NCI-H524 (cell line): ENCODE data around the gene C14orf180.

Experiments
- DNase-seq, 2 experiments: peaks; one replicate each; lab custom pipeline; 2025; lab: John Stamatoyannopoulos, UW

Gene C14orf180

DNA sequence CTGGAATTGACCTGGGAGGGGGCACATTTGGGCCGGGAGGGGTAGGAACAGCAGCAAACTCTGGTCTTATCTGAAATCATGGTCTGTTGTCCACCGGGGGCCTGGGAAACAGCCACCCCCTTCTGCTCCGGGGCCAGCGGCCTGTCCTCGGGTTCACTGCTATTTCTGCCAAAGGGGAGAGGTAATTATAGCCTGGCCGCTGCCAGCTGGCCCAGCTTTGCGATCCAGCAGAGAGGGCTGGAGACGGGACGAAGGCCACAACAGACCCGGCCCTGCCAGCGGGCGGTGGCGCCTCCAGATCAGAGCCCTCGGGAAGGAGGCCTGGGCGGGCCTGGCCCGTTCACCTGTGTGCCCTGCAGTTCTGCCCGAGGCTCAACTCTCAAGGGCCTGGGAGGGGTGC is at the start of gene C14orf180:
TSS of gene C14orf180 (plus strand) at position 258 of the 400 bp plus-strand sequence. CDS start 6,667 bp downstream, outside the sequence.
- peak in 1 of 2 experiments; percentile 29 for DNase-seq

DNA sequence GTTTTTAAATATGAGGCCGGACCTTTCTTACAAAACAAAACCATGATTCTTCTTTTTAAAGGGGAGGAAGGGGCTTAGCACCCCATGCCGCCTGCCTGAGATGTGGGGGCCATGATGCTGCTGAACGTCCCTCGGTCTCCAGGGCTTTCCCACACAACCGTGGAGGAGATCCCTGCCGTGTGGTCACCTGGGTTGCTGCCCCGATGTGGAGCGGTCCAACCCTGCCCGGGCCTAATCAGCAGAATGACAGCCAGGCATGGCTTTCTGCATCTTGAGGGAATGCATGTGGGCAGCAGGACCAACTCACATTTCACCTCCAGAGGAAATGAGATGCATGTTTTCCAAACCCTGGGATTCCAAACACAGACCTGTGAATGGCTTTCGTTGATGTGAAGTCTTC is 48.9 kb upstream of the C14orf180 start:
- no peak for DNase-seq

DNA sequence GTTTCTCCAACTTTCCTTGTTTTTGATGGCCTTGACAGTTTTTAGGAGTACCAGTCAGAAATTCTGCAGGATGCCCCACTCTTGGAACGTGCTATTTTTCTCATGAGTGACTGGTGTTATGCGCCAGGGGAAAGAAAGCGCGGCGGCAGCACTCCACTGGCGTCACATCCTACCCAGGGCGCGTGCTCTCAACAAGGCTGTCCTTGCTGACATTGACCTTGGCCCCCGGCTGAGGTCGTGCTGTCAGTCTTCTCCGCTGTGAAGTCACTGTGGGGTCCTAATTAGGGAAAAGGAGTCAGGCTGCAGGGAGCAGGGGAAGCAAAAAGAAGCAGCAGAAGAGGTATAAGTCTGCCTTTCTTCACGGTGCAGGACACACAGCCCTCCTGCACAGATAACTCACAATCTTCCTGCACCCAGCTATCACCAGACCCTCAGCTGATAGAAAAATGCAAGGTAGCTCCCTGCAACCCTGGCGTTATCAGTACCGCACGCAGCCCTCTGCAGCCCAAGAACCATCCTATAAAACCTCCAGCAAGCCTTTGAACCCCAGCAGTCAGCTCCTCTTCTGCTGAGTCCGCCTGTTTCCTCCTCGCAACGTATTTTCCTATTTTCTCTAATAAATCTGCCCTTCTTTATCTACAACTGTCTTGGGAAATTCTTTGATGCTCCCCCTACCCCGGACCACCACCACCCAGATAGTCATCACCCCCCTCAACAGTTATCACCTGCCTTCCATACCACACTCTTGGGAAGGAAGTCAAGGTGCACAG is 48.0 kb upstream of the C14orf180 start:
- no peak for DNase-seq

DNA sequence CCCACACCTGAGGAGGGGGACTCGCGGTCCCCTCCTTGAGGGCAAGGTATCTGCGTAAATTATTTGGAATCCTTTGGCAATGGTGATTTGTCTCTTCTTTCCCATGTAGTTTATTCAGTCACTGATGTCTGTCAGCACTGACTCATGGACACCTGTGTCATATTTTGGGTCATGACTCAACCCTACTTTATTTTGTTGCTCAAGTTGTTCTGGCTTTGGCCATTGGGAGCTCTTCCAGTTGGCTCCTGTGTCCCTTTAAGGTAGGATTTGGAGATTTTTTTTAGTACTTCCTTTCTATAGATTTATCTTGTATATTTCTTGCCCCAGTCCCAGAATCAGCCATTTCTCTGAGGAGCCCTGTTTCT is 47.4 kb upstream of the C14orf180 start:
- no peak for DNase-seq

DNA sequence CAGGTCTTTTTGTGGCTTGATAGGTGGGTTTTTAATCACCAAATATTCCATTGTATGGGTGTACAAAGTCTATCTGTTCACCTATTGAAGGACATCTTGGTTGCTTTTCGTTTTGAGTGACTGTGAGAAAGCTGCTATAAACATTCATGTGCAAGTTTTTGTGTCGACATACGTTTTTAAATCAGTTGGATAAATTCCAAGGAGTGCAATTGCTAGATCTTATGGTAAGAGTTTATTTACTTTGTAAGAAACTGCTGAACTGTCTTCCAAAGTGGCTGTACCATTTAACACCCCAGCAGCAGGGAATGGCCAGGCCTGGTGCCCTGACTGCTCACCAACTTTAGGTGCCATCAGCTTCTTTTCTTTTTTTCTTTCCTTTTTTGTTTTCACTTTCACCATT is 45.5 kb upstream of the C14orf180 start:
- no peak for DNase-seq

DNA sequence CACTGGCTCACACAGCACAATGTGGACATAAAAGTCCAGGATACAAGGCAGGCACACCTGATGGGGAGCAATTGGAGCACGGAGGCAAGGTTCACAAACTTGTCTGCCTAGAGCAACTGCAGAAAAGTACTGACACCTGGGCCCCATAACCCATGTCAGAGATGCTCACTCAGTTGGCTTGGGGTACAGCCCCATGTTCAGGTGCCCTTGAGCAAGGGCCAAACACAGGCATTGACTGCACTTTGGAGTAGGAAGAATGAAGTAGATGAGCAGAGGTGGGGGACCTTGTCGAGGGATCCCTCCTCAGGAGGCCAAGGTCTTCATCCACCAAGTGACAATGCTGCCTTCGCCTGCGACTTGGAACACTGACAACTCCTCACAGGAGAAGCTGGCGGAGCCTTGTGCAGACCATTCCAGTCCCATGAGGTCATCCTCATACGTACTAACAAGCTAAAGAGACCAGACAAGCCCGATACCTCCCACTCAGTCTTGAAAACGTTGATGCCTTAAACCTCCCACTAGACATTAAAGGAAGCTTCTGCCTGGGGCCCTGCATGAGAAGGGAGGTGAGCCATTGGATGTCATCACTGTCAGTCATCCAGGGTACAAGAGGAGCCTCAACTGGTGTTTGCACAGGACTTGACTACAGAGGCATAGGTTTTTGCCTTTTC is 42.5 kb upstream of the C14orf180 start:
- no peak for DNase-seq

DNA sequence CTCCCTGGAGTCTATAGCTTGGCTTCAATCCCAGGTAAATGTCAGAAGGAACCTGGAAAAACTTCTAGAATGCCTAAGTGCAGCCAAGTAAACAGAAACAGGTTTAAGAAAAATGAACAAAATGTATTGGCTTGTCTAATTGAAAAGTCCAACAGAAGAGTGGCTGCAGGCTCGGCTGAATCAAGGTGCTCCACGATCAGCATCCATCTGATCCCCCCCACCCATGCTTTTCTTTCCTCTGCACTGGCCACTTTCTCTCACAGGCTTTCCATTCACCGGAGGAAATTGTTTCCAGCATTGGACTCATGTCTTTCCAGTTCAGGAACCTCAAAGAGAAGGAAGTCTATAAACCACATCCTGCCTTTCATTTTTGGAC is 42.0 kb upstream of the C14orf180 start:
- DNase-seq: no peak

DNA sequence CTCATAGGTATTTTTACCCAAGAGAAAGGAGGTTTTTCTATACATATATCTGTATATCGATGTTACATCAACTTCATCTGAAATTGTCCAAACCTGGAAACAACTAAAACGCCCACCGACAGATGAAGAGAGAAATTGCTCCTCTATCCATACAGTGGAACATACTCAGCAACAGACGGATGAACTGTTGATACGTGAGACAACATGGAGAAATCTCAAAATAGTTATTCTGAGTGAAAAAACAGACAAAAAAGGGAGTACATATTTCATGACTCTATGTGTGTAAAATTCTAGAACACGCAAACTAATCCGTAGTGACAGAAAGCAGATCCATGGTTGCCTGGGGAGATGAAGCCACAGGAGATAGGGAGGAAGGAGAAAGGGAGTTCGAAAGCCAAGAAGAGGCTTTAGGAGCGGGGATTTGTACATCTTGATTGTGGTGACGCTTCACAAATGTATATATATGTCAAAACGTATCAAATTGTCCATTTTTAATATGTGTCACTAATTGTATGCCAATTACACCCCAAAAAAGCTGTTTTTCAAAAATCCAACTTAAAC is 37.6 kb upstream of the C14orf180 start:
- no peak for DNase-seq

DNA sequence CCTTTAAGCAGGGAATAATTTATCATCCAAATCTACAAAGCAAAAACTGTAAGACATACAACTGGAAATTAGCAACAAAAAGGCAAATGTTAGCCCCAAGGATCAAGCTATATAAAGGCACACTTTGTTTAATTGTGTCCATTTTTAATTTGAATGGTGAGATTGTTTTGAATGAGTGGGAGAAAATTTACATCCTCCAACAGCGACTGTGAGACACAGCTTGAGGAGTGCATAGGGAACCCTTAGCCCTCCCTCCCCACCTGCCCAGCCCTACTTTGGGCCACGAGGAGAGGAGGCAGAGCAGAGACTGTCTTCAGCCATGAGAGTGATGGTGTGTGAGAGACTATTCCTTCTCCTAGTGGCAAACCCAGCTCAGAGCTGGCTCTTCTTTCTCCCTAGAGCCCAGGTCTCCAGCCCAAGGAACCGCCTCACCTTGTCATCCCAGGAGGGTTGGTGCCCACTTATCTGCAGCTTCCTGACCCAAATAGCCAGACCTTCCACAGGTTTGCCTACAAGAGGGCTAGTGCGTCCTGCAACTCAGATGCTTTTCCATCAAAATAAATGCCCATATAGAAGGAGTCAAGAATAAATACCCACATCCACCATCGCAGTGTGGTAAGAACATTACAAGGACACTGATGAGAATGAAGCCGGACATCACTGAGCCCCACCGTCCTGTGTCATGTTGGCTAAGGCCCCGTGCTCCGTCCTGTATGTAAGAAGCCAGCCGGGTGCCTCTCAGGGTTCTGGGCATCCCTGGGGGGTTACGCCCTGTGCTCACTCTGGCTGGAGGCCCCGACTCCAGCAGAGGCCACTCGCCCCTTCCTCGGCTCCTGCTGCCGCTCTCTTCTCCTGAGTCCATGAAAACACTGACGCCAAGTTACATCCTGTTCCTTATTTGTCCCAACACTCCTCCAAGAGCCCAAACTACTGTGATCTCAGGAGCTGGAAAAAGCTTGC is 36.4 kb upstream of the C14orf180 start:
- no peak for DNase-seq

DNA sequence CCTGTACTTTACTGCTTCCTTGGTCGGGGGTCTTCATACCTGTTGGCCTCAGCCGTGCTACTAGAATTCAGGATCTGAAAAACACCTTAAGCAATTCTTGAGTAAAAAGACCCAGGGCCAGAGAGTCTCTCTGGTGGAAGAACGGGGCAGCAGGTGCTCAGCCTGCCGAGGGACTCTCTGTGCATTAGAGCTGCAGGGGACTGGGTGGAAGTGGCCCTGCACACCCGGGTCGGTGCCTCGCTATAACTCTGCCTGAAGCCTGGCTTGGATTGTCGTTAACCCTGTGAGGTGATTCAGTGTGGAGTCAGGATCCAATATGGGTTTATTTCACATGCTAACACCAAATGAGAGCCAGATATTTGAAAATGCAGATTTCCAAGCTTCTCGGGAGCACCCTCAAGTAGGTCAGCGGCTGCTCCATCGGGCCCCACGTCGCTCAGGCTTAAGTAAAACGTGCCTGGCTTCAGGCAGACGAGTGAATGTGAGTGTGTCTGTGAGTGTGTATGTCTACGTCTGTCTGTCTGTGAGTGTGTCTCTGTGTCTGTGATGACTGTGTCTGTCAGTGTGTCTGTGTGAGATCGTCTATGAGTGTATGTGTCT is 35.1 kb upstream of the C14orf180 start:
- no peak for DNase-seq

DNA sequence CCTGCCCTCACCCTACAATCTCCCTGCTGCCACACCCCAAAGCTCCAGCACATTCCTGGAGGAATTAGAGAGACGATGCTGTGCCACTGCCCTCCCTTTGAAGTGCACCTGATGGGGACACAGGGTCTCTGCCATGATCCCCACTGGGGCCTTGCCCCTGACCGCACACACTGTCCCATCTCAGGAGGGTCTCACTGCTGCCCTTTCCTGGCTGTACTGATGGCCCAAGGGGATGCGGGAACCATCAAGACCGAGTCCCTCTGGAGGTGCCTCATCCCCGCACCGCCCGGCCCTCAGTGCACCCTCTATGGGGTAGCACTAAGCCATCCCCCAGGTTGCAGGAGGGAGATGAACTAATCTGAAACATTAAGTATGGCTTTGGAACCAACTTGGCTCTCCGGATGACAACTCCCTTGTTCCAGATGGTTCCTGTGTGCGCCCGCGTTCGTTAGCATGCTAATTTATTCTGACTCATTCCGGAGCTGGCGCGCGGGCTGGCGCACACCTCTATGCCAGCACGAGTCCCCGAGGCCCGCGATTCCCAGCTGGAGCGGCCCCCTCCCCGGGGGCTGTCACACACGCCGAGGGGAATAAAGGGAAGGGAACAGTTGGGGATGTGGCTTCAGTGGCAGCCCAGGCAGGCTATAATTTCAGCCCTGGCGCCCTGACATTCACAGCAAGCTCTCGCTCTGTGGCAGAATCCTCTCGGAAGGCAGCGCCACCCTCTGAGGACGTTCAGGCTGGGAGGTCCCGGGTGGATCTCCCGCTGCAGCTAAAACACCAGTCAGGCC is 34.2 kb upstream of the C14orf180 start:
- DNase-seq: peak; percentile 78 to 91

DNA sequence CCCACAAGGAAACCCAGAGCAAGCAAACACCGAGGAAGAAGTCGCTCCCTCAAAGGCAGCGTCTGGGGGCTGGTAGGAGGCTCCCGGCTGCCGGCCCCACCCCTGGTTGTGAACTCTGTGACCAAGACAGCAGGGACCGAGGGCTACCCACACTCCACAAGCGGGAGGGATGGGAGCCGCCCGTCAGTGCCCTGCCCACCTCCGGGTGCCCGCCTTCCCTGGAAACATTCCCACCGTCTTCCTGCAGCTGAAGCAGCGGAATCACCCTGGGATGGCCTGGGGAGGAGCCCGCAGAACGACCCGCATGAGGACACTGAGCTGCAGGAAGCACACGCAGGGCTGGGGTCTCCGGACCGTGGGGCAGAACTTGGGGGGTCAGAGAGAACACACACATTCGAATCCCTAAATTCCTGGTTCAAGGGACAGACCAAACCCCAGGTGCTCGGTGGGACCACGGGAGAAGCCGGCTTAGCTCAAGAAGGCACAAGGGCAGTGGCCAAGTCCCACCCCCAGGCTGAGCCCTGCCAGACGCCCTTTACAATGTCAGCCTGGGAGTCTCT is 33.5 kb upstream of the C14orf180 start:
- DNase-seq: peak in 1 of 2 experiments; percentile 56

DNA sequence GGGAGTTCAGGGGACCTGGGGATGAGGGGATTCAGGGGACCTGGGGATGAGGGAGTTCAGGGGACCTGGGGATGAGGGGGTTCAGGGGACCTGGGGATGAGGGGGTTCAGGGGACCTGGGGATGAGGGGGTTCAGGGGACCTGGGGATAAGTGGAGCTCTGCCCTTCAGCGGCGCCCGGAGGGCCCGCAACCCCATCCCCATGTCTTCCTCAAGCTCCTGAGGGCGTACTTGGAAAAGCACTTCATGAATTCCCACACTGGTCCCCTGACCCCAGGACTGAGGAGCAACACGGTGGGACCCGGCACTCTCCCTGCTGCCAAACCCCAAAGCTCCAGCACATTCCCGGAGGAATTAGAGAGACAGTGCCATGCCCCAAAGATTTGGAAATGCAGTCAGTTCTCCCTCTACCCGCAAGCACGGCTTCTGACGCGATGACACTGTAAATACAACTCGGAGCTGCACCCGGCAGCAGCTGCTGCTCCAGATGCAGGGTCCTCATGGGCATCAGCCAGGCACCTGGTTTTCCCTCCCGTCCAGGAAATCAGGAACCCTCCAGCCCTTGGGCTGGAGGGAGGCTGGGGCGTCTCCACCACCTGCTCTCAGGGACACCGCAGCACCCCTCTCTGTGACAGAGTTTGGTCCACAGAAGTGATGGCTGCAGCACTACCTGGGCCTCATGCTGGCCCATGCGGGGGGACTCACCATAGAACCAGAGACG is 32.8 kb upstream of the C14orf180 start:
- peak; percentile 41 to 78 for DNase-seq

DNA sequence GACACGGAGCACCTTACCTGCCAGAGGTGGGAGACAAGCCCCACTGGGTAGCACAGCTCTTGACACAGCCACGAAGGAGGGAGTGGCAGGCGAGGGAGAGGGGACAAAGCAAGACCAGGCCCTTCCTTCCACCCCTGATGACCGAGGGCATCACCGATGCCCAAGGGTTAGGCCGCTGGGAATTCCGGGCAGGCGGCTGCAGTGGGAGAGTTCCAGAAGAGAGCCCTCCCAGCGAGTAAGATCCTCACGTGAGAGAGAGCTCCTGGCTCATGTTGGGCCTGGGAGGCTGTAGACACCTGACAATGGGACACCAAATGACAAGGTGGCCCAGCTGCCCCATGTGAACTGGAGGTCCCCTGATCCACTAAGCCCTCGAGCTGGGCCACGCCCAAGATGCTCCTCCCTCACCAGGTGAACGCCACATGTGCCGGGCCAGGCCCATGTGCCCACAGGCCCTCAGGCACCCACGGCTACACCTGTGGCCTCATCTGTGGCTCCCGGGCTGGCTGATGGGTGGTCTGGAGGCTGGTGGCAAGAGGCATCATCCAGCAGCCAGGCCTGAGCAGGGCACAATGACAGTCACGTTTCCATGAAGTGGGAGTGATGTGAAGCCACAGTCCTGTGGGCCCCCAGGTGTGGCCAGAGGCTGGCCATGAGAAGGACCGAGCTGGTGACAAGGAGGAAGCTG is 32.1 kb upstream of the C14orf180 start:
- DNase-seq: no peak

DNA sequence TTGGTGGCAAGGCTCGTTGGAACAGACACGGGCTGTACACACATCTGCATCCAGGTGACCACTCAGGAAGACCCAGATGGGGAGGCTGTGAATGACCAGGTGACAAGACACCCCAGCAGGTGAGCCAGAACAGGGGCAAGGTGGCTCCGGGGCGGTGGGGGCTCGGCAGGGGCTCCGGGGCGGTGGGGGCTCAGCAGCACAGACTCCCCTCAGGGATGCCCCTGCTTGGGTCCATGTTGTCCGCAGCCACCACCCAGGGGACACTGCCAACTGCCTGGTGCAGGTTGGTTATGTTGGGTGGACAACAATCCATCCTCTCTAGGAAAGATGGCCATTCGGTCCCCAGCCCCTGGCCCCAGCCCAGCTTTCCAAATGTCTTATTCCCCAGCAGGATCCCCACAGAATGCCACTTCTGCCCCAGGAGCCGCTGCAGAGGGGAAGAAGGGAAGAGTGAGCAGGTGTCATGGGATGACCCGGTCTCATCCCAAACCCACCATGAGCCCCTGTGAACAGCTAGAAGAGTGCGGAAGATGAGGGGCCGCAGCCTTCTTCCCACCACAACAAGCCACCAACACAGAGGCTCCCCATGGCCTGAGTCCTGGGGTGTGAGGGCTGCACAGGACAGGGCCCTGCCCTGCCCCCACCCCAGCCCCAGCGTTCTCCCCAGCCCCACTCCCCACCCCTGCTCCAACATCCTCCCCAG is 31.4 kb upstream of the C14orf180 start:
- no peak for DNase-seq

DNA sequence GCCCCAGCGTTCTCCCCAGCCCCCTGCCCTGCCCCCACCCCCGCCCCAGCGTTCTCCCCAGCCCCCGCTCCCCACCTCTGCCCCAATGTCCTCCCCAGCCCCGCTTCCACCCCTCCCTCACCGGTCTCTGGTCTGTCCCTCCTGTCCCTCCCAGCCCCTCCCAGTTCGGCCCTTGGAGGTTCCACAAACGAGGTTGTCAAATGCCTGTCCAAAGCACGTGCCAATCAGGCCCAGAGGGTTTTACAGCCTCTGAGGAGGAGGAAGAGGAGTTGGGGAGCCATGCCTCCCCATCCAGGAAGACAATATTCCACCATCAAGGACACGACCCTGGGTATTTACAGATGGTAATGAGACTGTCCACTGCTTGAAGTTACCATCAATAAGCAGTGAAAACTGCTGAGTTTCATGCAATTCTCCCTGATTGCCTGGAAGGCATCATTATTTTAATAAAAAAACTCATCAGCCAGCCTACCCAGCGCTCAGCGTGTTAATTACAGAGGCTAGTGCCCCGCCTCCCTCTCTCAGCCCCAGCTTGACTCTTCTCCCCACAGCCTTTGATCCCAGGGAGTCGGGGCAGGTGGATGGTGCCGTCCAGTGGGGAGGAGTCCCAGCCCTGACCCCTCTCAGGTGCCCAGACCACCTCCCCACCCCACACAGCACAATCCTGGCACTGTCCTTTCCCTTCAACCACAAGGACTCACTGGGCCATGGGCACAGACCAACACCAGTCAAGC is 30.6 kb upstream of the C14orf180 start:
- no peak for DNase-seq

DNA sequence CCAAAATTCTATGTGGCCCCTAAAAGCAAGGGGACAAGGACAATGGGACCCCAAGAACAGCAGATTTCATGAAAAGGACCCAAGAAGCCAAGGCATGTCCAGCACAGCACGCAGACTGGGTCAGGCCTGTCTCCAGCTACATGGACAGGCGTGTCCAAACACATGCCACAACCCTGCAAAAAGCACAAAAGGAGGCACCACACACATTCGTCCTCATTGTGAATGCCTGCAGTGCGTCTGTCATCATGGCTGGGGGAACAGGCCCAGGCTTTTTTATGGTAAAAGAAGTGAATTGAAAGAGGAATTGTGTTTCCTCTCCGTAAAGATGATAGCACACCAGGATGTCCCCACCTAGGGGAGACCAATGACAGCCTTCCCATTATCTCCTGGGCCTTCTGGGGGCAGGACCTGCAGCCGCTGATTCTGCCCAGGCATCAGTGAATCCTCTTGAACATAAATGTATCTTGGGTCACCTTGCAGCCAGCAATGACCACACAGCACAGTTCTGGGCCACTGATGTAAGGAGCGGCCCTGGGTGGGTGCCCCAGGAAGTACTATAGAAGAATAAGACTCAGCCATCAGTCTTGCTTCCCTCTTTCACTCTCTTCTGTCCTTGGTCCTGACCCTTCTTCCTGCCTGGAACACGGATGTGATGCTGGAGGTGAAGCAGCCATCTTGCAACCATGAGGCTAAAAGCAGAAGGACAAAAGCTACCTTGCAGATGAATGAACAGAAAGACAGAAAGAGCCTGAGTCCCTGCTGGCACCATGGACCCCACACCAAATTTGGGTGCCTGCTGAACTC is 29.8 kb upstream of the C14orf180 start:
- DNase-seq: no peak
